Activated CD8-positive, alpha-beta memory T cell treated with anti-CD3 and anti-CD28 coated beads for 48 hours (primary cell): ENCODE measurements around the gene KRTAP3-1.
"Not testable (repeated sequence)": the region's sequence is repeated elsewhere in the genome, so short reads cannot be mapped to it uniquely, and the experiment has no call there.

Experiments used
- DNase-seq, 3 experiments: peaks; one replicate each; pipeline ENCODE4 v3.0.0-alpha.2; 2020; ENCODE audit warnings: low read depth in 2 of 3, low spot score in 2 of 3

Gene KRTAP3-1

GRCh38 chr17:41016578-41017215 lies 7.8 kb upstream of the KRTAP3-1 start:
- DNase-seq: no peak

GRCh38 chr17:41015454-41015853 lies 6.5 kb upstream of the KRTAP3-1 start:
- DNase-seq: no peak

GRCh38 chr17:41013606-41014005 lies 4.7 kb upstream of the KRTAP3-1 start:
- no peak for DNase-seq

GRCh38 chr17:41013181-41013580 lies 4.3 kb upstream of the KRTAP3-1 start:
- no peak for DNase-seq

- no peak for DNase-seq
Measured at GRCh38 chr17:41012326-41013120, 3.6 kb upstream of the KRTAP3-1 start.

GRCh38 chr17:41010441-41010840 lies 1.5 kb upstream of the KRTAP3-1 start:
- DNase-seq: no peak

GRCh38 chr17:41009936-41010335 lies 1.0 kb upstream of the KRTAP3-1 start:
- no peak for DNase-seq

GRCh38 chr17:41009301-41009760 lies 403 bp upstream of the KRTAP3-1 start:
- no peak for DNase-seq

- no peak for DNase-seq
Measured at GRCh38 chr17:41004397-41004796, 4.5 kb downstream of the KRTAP3-1 start.

- no peak for DNase-seq
Measured at GRCh38 chr17:41003926-41004325, 5.0 kb downstream of the KRTAP3-1 start.

- no peak for DNase-seq
Measured at GRCh38 chr17:41002814-41003213, 6.1 kb downstream of the KRTAP3-1 start.

- no peak for DNase-seq
Measured at GRCh38 chr17:41001795-41002194, 7.1 kb downstream of the KRTAP3-1 start.

- DNase-seq: not testable (repeated sequence)
Measured at GRCh38 chr17:40999563-40999962, 9.4 kb downstream of the KRTAP3-1 start, which contains the start of gene KRTAP3-2. Gene KRTAP3-2 (minus strand): TSS chr17:40999906. CDS start chr17:40999853, 53 bp downstream.

- no peak for DNase-seq
Measured at GRCh38 chr17:40997361-40997760, 11.6 kb downstream of the KRTAP3-1 start.

- no peak for DNase-seq
Measured at GRCh38 chr17:40996829-40997228, 12.1 kb downstream of the KRTAP3-1 start.

- DNase-seq: no peak
Measured at GRCh38 chr17:40995116-40995515, 13.8 kb downstream of the KRTAP3-1 start.

GRCh38 chr17:40993839-40994238 lies 15.1 kb downstream of the KRTAP3-1 start, which contains the start of gene KRTAP3-3:
Gene KRTAP3-3 (minus strand): TSS chr17:40994164. CDS start chr17:40994097, 67 bp downstream.
- no peak for DNase-seq

- DNase-seq: no peak
Measured at GRCh38 chr17:40993084-40993483, 15.8 kb downstream of the KRTAP3-1 start.

- DNase-seq: no peak
Measured at GRCh38 chr17:40992666-40993065, 16.3 kb downstream of the KRTAP3-1 start.

- DNase-seq: no peak
Measured at GRCh38 chr17:40986920-40987319, 22.0 kb downstream of the KRTAP3-1 start.

GRCh38 chr17:40984226-40984625 lies 24.7 kb downstream of the KRTAP3-1 start, which contains the start of gene KRT40:
Gene KRT40 (minus strand): TSS chr17:40984326. CDS start chr17:40984273, 53 bp downstream.
- no peak for DNase-seq

GRCh38 chr17:40981115-40981514 lies 27.8 kb downstream of the KRTAP3-1 start:
- no peak for DNase-seq
